Middle frontal gyrus (tissue), 1 donor: ENCODE data around the gene SLC27A2.

ENCODE experiments used
- DNase-seq: peaks from one replicate; pipeline ENCODE4 v3.0.0-alpha.2; 2015; ENCODE audit warnings: low spot score; ENCODE audit errors: extremely low spot score

The SLC27A2 gene

DNA sequence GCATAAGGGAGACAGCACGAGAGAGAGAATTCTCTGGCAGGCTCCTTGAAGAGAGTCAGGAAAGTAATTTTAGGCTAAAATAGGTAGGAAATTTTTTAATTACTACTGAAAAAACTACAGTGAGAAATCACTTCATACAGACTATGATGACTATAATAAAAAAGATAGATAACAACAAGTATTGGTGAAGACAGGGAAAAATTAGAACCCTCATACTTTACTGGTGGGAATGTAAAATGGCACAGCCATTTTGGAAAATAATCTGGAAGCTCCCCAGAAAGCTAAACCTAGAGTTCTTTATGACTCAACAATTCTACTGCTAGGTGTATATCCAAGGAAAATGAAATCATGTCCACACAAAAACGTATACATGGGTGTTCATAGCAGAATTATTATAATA is 85.6 kb downstream of the SLC27A2 start:
- no peak for DNase-seq

DNA sequence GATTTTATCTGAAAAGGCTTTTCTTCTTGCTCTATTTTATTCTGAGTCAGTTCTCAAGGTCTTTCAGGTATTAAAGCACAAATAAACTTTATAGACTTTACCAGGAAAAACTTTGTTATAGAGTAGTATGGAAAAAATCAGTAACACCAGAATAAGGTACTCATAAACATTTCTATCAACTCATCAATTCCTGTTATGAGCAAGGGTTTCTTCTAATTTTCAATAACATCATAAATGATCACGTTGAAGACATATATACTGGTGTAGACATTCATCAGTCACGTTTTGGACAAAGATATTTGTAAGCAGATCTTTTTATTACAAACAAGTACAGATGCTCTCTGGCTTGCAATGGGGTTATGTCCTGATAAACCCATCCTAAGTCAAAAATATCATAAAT is 93.1 kb downstream of the SLC27A2 start:
- DNase-seq, result no peak

DNA sequence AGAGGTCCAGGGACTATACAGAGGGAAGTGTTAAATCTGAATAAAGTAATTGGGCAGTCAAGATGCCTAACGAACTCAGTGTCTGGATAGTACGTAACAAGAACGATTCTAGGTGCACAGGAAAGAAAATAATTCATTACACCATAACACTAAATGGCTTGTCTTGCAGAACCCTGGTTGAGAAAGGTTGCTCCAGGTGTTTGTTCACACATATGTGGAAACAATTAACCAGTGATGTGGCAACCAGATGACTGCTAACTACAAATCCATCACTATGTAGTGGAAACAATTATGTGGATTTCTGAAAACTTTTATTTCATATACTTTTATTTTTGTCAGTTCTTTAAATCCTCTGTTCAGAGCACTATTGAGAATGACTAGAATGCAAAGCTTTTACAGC is 93.9 kb downstream of the SLC27A2 start:
- no peak for DNase-seq

DNA sequence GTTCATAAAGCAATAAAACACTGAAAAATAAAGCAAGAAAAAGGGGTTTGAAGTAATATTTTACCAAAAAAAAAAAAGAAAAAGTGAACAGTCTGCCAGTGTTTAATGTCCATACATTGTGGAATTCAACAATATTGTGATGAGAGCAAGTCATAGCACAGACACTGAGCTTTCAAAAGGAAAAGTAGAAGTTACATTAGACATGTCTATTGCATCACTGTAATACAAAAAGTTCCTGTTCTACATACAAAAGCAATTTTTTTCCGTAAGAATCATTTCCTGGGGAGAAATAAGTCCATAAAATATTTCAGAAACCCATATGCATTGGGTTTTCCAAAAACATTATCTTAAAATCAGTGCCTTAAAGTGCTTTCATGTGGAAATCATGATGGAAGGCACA is 95.4 kb downstream of the SLC27A2 start:
- DNase-seq, result no peak

DNA sequence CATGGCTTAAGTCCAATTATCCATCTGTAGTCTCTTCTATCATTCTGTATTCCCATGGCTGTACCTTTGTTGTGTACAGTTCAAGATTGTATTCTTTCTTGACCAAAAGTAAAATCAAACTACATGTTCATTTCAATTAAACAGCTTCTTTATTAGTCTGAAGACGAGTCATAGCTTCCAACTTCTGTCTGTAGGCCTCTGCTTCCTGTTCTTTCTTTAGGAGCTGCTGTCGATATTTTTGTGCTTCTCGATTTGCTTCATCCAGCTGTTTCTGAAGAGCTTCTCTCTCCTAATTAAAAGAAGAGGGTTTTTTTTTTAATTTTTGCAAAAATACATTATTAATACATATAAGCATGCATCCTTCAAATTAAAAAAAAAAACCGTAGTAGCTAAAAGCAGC is 96.5 kb downstream of the SLC27A2 start:
- no peak for DNase-seq

DNA sequence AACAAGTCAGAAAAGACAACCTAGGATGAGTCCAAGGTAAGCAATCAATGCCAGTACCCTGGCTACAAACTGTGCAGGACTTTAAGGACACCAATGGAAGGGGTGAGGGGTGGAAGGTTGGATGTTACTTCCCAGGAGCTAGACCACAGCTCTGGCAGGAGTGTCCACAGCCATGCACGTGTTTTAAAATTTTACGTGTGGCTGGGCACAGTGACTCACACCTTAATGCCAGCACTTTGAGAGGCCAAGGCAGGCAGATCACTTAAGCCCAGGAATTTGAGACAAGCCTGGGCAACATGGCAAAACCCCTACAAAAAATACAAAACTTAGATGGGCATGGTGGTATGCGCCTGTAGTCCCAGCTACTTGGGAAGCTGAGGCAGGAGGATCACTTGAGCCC is 98.3 kb downstream of the SLC27A2 start:
- DNase-seq, result no peak

DNA sequence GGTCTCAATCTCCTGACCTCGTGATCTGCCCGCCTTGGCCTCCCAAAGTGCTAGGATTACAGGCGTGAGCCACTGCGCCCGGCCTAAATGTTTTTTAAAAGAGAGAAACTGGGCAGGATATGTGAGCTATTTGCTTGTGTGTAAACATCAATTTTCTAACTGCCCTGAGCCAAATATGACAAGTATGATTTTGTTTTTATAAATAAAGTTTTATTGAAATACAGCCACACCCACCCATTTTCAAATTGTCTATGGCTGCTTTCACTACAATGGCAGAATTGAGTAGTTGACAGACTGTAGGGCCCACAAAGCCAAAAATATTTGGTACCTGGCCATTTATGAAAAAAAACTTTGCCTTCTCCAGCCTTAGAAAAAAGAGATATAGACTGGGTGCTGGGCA is 99.4 kb downstream of the SLC27A2 start:
- DNase-seq, result no peak
